ENCODE measurements around the gene PIN4. TPM values are rescaled to one million over a fixed set of nuclear protein-coding genes. Genes with fewer than 3 reads are reported as not detected.

The PIN4 gene
- total RNA-seq, 2 experiments from 2014 or later = 6.2 to 6.3 TPM

DNA sequence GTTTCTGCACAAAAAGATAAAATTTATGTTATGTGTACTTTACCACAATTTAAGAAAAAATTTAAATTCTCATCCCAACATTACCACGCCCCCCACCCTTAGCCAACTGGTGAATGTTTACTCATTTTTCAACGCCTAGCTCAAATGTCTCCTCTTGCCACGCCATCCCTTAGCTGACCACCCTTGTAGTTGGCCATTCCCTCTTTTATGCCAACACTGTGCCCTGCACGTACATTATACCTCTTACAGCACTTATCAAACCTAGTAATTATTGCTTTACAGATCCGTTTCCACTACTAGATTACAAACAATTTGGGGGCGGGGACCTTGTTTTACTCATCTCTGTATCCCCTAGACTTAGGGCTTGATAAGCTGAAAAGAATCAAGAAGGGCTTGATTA is 56.6 kb downstream of the PIN4 start:
- peaks cover 9% of the 10 kb centered on the region for H3K36me3 Mint-ChIP-seq
- DNase-seq = no peak
- no peaks in the 10 kb centered on the region for H3K9me3 Mint-ChIP-seq
- peak overlapping the region; percentile 78 for H3K4me3 Mint-ChIP-seq
- peaks cover 3% of the 10 kb centered on the region for H3K4me1 Mint-ChIP-seq
- no peaks in the 10 kb centered on the region for H3K27me3 Mint-ChIP-seq
- H3K27ac Mint-ChIP-seq = no peak overlapping the region

DNA sequence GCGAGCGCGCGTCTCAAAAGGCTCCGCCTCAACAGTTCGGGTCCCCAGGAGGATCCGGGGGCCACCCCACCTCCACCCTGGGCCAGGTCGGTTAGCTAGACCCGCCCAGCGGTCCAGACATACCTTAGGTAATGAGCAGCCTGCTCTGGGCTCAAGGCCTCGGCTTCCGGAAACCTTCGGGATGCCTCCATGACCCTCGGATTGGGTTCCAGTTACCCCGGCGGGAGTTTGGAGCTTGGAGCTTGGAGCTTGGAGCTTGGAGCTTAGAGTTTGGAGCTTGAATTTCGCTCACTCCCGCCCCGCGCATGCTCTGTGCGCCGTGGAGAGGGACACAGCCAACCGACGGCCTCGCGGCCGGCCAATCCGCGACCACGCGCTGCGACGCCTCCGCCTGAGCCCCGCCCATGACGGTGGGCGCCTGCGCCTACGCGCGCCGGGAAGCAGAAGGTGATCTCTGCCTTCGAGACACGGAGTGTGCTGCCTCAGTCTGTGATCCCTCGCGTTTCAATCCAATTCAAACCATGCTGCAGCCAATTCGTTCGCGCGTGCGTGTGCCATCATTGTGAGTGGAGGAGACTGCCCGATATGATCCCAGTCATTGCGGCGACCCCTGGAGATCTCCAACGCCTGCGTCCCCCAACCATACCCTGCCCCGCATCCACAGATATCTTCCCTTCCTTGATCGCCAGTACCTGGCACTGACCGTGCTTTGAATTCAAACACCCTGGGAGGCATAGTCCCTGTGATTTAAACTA is 57.3 kb downstream of the PIN4 start, which contains the start of gene ERCC6L:
ERCC6L (minus strand) TSS at position 307 of the 755 bp plus-strand sequence; CDS start at position 191, 116 bp downstream.
- no peaks in the 10 kb centered on the region for H3K27me3 Mint-ChIP-seq
- peaks cover 5% of the 10 kb centered on the region for H3K4me1 Mint-ChIP-seq

DNA sequence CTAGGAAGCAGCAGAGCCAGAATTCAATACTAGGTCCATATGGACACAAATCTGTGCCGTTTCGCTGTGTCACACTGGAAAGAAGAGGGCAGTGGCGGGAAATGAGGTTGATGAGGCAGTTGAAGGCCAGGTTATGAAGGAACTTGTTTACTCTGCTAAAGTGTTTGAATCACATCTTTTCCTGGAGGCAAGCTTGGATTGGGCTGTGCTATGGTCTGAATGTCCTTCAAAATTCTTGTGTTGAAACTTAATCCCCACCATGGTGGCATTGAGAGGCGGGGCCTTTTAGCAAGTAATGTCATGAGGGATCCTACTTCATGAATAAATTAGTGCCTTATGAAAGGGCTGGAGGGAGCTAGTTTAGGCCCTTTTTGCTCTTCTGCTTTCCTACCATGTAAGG is 59.4 kb downstream of the PIN4 start:
- no peak for DNase-seq
- H3K4me1 Mint-ChIP-seq = peaks cover 5% of the 10 kb centered on the region
- no peaks in the 10 kb centered on the region for H3K27me3 Mint-ChIP-seq
- H3K9me3 Mint-ChIP-seq = no peaks in the 10 kb centered on the region
- no peak overlapping the region for H3K27ac Mint-ChIP-seq
- no peak overlapping the region for H3K4me3 Mint-ChIP-seq
- peaks cover 5% of the 10 kb centered on the region for H3K36me3 Mint-ChIP-seq

More for the DNA sequence above, 57.3 kb downstream of the PIN4 start, which contains the start of gene ERCC6L:
- Mint-ChIP-seq H3K27ac (peak within 1 kb of the TSS; percentile 35), H3K36me3 (peaks cover 9% of the 10 kb centered on the region), H3K9me3 (no peaks in the 10 kb centered on the region), H3K4me3 (peak within 1 kb of the TSS; percentile 78)
- DNase-seq = peak; percentile 91

DNA sequence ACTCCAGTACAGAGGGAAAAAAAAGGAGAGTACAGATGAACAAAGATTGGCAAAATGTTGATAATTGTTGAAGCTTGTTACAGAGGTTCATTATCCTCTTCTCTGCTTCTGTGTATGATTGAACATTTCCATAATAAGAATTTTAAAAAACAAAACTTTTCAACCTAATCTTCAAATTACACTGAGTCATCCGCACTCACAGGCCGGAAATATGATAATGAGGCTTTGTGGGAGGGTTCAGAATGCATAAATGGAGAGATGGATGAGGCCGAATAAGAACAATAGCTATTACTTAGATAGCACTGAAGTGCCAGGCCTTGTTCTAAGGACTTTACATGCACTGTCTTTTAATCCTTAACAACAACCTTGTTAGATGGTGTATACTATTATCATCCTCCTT is 61.9 kb downstream of the PIN4 start:
- DNase-seq = no peak
- H3K27me3 Mint-ChIP-seq = no peaks in the 10 kb centered on the region
- peaks cover 2% of the 10 kb centered on the region for H3K4me1 Mint-ChIP-seq

DNA sequence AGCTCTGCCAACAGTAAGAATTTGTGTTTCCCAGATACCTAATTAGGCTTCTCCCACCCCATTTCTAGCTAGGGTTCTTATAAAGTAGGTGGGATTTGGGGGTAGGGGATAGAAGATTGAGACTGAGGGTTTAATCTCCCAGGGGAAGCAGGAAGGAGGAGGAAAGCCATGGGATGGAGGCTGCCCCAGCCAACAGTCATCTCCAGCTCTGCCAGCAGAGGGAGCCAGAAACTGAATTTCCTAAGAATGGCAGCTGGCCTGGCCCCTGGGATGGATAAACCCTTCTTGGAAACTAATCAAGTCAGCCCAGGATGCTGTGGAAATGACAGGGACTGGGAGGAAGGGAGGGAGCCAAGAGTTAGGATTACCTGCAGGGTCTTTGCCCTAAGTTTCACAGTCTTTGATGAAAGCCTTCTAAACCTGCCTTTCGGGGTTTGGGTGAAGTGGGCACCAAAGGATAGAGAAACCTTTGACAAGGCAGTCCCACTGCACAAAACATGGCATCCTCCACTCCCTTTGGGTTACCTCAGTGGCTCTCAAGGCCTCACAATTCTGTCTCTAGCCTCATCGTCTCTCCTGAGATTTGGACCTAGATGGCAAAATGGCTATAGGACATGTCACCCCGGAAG is 64.0 kb downstream of the PIN4 start:
- peaks cover 2% of the 10 kb centered on the region for H3K4me1 Mint-ChIP-seq
- no peak overlapping the region for H3K4me3 Mint-ChIP-seq
- H3K27me3 Mint-ChIP-seq = no peaks in the 10 kb centered on the region
- H3K27ac Mint-ChIP-seq = no peak overlapping the region
- no peaks in the 10 kb centered on the region for H3K9me3 Mint-ChIP-seq
- no peaks in the 10 kb centered on the region for H3K36me3 Mint-ChIP-seq
- peak; percentile 17 for DNase-seq

More for the DNA sequence above, 61.9 kb downstream of the PIN4 start:
- Mint-ChIP-seq H3K36me3 (no peaks in the 10 kb centered on the region), H3K27ac (no peak overlapping the region), H3K4me3 (no peak overlapping the region), H3K9me3 (no peaks in the 10 kb centered on the region)

DNA sequence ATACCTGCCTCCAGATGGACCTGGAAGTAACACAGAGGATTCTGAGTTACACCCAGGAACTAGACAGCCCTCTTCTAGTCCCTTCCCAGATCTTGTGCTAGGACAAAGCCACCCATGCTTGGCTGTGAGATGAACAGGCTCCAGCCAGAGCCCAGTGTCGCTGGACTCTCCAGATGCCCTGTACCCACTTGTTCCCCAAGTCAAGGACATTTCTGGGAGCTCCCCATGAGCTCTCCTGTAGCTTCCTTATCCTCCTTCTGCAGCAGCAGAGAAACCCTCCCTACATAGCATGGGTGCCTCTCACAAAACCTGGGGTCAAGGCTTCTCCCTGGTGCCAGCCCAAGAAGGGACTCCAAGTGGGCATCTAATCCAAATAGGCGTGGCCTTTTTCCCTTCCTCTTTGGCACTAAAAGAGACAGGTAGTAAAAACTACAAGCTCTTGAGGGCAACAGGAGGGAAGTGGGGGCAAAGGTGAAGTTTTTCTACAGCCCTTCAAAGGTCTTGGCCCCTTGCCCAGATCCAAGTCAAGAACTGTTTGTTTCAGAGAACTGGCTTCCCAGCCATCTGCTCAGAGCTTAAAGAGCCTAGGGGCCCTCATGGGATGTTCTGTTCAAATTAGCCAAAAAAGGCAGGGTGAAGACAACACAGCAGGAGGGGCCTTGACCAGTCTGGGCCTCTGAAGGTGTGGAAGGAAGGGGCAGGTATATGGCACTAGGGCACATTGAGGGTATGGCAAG is 65.8 kb downstream of the PIN4 start:
- Mint-ChIP-seq H3K4me1 (peaks cover 2% of the 10 kb centered on the region), H3K9me3 (no peaks in the 10 kb centered on the region), H3K36me3 (no peaks in the 10 kb centered on the region), H3K27ac (no peak overlapping the region), H3K4me3 (no peak overlapping the region), H3K27me3 (no peaks in the 10 kb centered on the region)
- DNase-seq = no peak

Other genes starting within 250 kb of the PIN4 start
- gene RTL5, start 49.8 kb upstream of the PIN4 start, total RNA-seq = under 1 TPM; 0.08 TPM
- 10 to 100 TPM; 13.1 to 13.7 TPM for gene ERCC6L, start 57.3 kb downstream of the PIN4 start, total RNA-seq
- gene RPS4X, start 95.5 kb downstream of the PIN4 start, total RNA-seq = 1,000 to 10,000 TPM; 1,252 to 1,255 TPM
- gene CITED1, start 124.2 kb downstream of the PIN4 start, total RNA-seq = not detected

Data from activated naive CD8-positive, alpha-beta T cell treated with anti-CD3 and anti-CD28 coated beads for 36 hours (primary cell).